Ovary (tissue), 3 donors: ENCODE results near the gene WSB1.

Experiments
- EP300 ChIP-seq: sonication (generic); formaldehyde crosslinking; IDR thresholded peaks from one replicate; pipeline ENCODE4 v1.6.1; 2017; ENCODE audit warnings: antibody characterized with exemption
- TF ChIP-seq, protein P1 (sequence below), 3 donors: fragments of 450-650 bp in 2 of 3; fragments of 200-600 bp in 1 of 3; IDR thresholded peaks; one replicate each; pipeline versions ENCODE4 v1.5.1 to v1.8.0; 2016 to 2022; ENCODE audit warnings: antibody characterized with exemption in 3 of 3, mild to moderate bottlenecking in 1 of 3
- donor health status: DM: no; HTN: no; CAD: no.

DNA sequence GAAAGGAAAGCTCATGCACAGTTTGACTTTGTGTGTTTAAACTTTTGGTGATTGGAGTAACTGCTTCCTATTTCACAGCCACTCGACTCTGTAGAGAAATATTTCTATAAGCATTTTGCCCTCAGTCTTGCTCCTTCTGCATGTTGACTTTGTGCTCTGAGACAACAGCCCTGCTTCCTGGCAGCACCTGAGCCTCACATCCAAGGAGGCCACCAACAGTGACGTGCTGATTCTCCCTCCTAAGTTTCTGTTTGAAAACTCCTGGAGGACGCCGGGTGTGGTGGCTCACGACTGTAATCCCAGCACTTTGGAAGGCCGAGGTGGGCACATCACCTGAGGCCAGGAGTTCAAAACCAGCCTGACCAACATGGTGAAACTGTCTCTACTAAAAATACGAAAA, 23.9 kb upstream of the WSB1 start:
- no peak for TF ChIP-seq EP300
- TF ChIP-seq, protein P1, sequence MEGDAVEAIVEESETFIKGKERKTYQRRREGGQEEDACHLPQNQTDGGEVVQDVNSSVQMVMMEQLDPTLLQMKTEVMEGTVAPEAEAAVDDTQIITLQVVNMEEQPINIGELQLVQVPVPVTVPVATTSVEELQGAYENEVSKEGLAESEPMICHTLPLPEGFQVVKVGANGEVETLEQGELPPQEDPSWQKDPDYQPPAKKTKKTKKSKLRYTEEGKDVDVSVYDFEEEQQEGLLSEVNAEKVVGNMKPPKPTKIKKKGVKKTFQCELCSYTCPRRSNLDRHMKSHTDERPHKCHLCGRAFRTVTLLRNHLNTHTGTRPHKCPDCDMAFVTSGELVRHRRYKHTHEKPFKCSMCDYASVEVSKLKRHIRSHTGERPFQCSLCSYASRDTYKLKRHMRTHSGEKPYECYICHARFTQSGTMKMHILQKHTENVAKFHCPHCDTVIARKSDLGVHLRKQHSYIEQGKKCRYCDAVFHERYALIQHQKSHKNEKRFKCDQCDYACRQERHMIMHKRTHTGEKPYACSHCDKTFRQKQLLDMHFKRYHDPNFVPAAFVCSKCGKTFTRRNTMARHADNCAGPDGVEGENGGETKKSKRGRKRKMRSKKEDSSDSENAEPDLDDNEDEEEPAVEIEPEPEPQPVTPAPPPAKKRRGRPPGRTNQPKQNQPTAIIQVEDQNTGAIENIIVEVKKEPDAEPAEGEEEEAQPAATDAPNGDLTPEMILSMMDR (IDR thresholded peaks at IDR 0.05), result no peak
